Epithelial cell of proximal tubule (primary cell): Measurements from ENCODE around the gene PRMT7. TPM values are rescaled to one million over a fixed set of nuclear protein-coding genes. Genes with fewer than 3 reads are reported as not detected.

ENCODE experiments used
- DNase-seq: peaks from one replicate; pipeline ENCODE4 v3.0.0-alpha.2; 2011; ENCODE audit warnings: low read depth
- H3K4me3 ChIP-seq: 2 replicates; pipeline ENCODE4 v1.5.1; 2011; ENCODE audit warnings: low read depth, mild to moderate bottlenecking, low read length
- CTCF ChIP-seq: conservative IDR thresholded peaks from 2 replicates; pipeline ENCODE4 v1.5.1; 2012; ENCODE audit warnings: low read depth, mild to moderate bottlenecking, low read length
- total RNA-seq: library from RNA; depleted of rRNA; stranded (reverse); fragments of >200 nt; gene quantifications from 2 replicates; pipeline ENCODE4 v1.2.3, GENCODE V29; 2015

PRMT7 gene
- total RNA-seq, 1 donor from 2014 or later = 32.1 TPM

GRCh38 chr16:68403704-68404103 lies 92.9 kb downstream of the PRMT7 start:
- no peak for DNase-seq
- H3K4me3 ChIP-seq = no peak overlapping the region
- TF ChIP-seq CTCF = no peak

GRCh38 chr16:68404736-68405345 lies 94.0 kb downstream of the PRMT7 start:
- no peak for TF ChIP-seq CTCF
- no peak overlapping the region for H3K4me3 ChIP-seq
- no peak for DNase-seq

GRCh38 chr16:68406458-68407152 lies 95.8 kb downstream of the PRMT7 start:
- no peak for DNase-seq
- no peak for TF ChIP-seq CTCF
- H3K4me3 ChIP-seq = no peak overlapping the region

Other genes with a start within 250 kb of the PRMT7 start
- gene NFATC3, start 225.6 kb upstream of the PRMT7 start, total RNA-seq = 15.8 and 24.7 TPM in 2 replicates
- gene ESRP2, start 74.9 kb upstream of the PRMT7 start, total RNA-seq = 25.5 and 26.7 TPM in 2 replicates
- gene PLA2G15, start 65.6 kb upstream of the PRMT7 start, total RNA-seq = 17.1 and 18.7 TPM in 2 replicates
- gene SLC7A6, start 46.5 kb upstream of the PRMT7 start, total RNA-seq = 10.6 and 25.3 TPM in 2 replicates
- 10.3 and 14.2 TPM in 2 replicates for gene SLC7A6OS, start 73 bp upstream of the PRMT7 start, total RNA-seq
- gene SMPD3, start 137.5 kb downstream of the PRMT7 start, total RNA-seq = 0.07 TPM in 1 of 2 replicates, not detected in the other
- 16.2 and 23.9 TPM in 2 replicates for gene ZFP90, start 228.3 kb downstream of the PRMT7 start, total RNA-seq